Small intestine (tissue), 7 donors: Measurements from ENCODE around the gene ZNHIT3. TPM values are rescaled to one million over a fixed set of nuclear protein-coding genes. Genes with fewer than 3 reads are reported as not detected.
A peak's percentile ranks its signal among the peaks of the same experiment; 100 is the strongest.

ENCODE experiments used
- DNase-seq, 2 donors: peaks; one replicate each; pipeline versions ENCODE4 v3.0.0 to v3.0.0-alpha.2; 2013
- FAIRE-seq: peaks from 2 replicates; lab custom pipeline; 2012; peaks lifted over from hg19 to GRCh38; lab: Jason Lieb, UNC
- H3K27ac ChIP-seq, 3 donors: one replicate each; pipeline ENCODE4 v1.5.1; 2013; ENCODE audit warnings: low read length in 2 of 3, mild to moderate bottlenecking in 2 of 3, control low read depth in 1 of 3, inconsistent platforms in 1 of 3, low read depth in 1 of 3, moderate library complexity in 1 of 3
- H3K27me3 ChIP-seq, 3 donors: one replicate each; pipeline ENCODE4 v1.6.1; 2013; ENCODE audit warnings: low read length in 3 of 3, inconsistent platforms in 1 of 3; ENCODE audit not compliant: control insufficient read depth in 3 of 3, insufficient read depth in 3 of 3
- H3K36me3 ChIP-seq, 3 donors: one replicate each; pipeline ENCODE4 v1.6.1; 2013; ENCODE audit warnings: low read length in 3 of 3, inconsistent platforms in 1 of 3, low read depth in 1 of 3, mild to moderate bottlenecking in 1 of 3, moderate library complexity in 1 of 3; ENCODE audit not compliant: control insufficient read depth in 3 of 3, insufficient read depth in 2 of 3
- H3K4me1 ChIP-seq, 3 donors: one replicate each; pipeline ENCODE4 v1.6.1; 2013; ENCODE audit warnings: low read length in 2 of 3, inconsistent platforms in 1 of 3, low read depth in 1 of 3, mild to moderate bottlenecking in 1 of 3, moderate library complexity in 1 of 3; ENCODE audit not compliant: control insufficient read depth in 3 of 3, insufficient read depth in 2 of 3
- H3K4me3 ChIP-seq, 3 donors: one replicate each; pipeline ENCODE4 v1.5.1; 2013; ENCODE audit warnings: low read length in 3 of 3, control low read depth in 1 of 3, inconsistent platforms in 1 of 3, low read depth in 1 of 3, mild to moderate bottlenecking in 1 of 3, moderate library complexity in 1 of 3
- H3K9me3 ChIP-seq, 2 donors: one replicate each; pipeline ENCODE4 v1.6.1; 2013; ENCODE audit warnings: low read depth in 1 of 2, low read length in 1 of 2; ENCODE audit not compliant: control insufficient read depth in 2 of 2, insufficient read depth in 1 of 2
- WGBS, 3 donors: extraction: QIAGEN DNeasy Blood & Tissue Kit; methylation state at CpG; one replicate each; pipeline ENCODE4 v1.1.7; 2013; 5-methylcytosine and 5-hydroxymethylcytosine counted together
- polyA plus RNA-seq, 4 donors: library from polyadenylated mRNA; stranded (reverse) in 3 of 4; unstranded in 1 of 4; fragments of 200-250 nt in 3 of 4; fragments of 120-200 nt in 1 of 4; gene quantifications; one replicate each; pipeline versions ENCODE4 v1.2.1 to v1.2.3, GENCODE V29; 2013
- donor health status: healthy with polysubstance abuse.
- donor health status: control.
- donor health status: control.
- donor health status: Bipolar disorder and iron deficiency.
- donor health status: healthy.

ZNHIT3 gene
- polyA plus RNA-seq, 4 donors: 41.8 to 53.4 (median 48.7) TPM

- no peaks in the 10 kb centered on the region for H3K27me3 ChIP-seq
- H3K4me1 ChIP-seq: peaks cover 1 to 5% (median 4%) of the 10 kb centered on the region in 3 donors
- no peak overlapping the region for H3K4me3 ChIP-seq
- peaks cover 0 to 6% (median 1%) of the 10 kb centered on the region in 3 donors for H3K36me3 ChIP-seq
- WGBS, 3 donors: 95 to 97% (median 96%) methylated on average over 15 of the region's 15 CpGs
- no peak for FAIRE-seq
- H3K9me3 ChIP-seq: no peaks in the 10 kb centered on the region
- DNase-seq: no peak
- H3K27ac ChIP-seq: no peak overlapping the region
Observed at GRCh38 chr17:36542755-36543154, 56.3 kb downstream of the ZNHIT3 start.

GRCh38 chr17:36544044-36544306, 57.5 kb downstream of the ZNHIT3 start:
- peak overlapping the region; percentile 94 to 99 (median 98) for H3K27ac ChIP-seq
- DNase-seq: peak; percentile 69 to 75
- 0% methylated on average over 10 of the region's 10 CpGs for WGBS, 3 donors
- no peak for FAIRE-seq
- no peaks in the 10 kb centered on the region for H3K27me3 ChIP-seq
- H3K4me1 ChIP-seq: peaks cover 2 to 15% (median 4%) of the 10 kb centered on the region in 3 donors
- peaks cover 2 to 3% (median 3%) of the 10 kb centered on the region in 3 donors for H3K36me3 ChIP-seq
- peak overlapping the region; percentile 75 to 99 (median 89) for H3K4me3 ChIP-seq
- H3K9me3 ChIP-seq: no peaks in the 10 kb centered on the region

- Histone ChIP-seq H3K4me1 (peaks cover 2 to 15% (median 4%) of the 10 kb centered on the region in 3 donors), H3K27ac (peak within 1 kb of the TSS; percentile 95 to 99 (median 98)), H3K27me3 (no peaks in the 10 kb centered on the region), H3K9me3 (no peaks in the 10 kb centered on the region), H3K36me3 (peaks cover 2 to 3% (median 3%) of the 10 kb centered on the region in 3 donors), H3K4me3 (peak within 1 kb of the TSS; percentile 75 to 99 (median 89))
- DNase-seq: peak; percentile 93 to 96
- FAIRE-seq: no peak
- WGBS, 3 donors: 0 to 1% (median 0%) methylated on average over 58 to 71 of the region's 71 CpGs
Observed at GRCh38 chr17:36544307-36545076, 58.0 kb downstream of the ZNHIT3 start, which contains the start of gene GGNBP2. GGNBP2 (plus strand) TSS chr17:36544919; CDS start chr17:36545725, 806 bp downstream.

- H3K9me3 ChIP-seq: no peaks in the 10 kb centered on the region
- H3K27me3 ChIP-seq: no peaks in the 10 kb centered on the region
- H3K36me3 ChIP-seq: peaks cover 2 to 3% (median 2%) of the 10 kb centered on the region in 3 donors
- peak overlapping the region; percentile 75 to 99 (median 89) for H3K4me3 ChIP-seq
- peak overlapping the region; percentile 94 to 99 (median 98) for H3K27ac ChIP-seq
- H3K4me1 ChIP-seq: peaks cover 2 to 15% (median 4%) of the 10 kb centered on the region in 3 donors
- 0 to 2% (median 1%) methylated on average over 9 to 38 of the region's 38 CpGs for WGBS, 3 donors
- FAIRE-seq (no peak), DNase-seq (no peak)
Observed at GRCh38 chr17:36545077-36545464, 58.6 kb downstream of the ZNHIT3 start.

Other genes starting within 250 kb of the ZNHIT3 start
- under 1 TPM in 2 of 4 donors, not detected in 2; 0.12 to 0.27 TPM for gene TBC1D3I, start 222.1 kb upstream of the ZNHIT3 start, polyA plus RNA-seq
- gene TBC1D3G, start 162.8 kb upstream of the ZNHIT3 start, polyA plus RNA-seq: 10 to 100 TPM in 1 of 4 donors, 1 to 10 TPM in 1, not detected in 2; 2.7 to 17.7 TPM
- under 1 TPM in 1 of 4 donors, not detected in 3; 0.58 TPM for gene TBC1D3H, start 98.2 kb upstream of the ZNHIT3 start, polyA plus RNA-seq
- 10 to 100 TPM; 35.9 to 54.8 (median 48.6) TPM for gene MYO19, start 48.2 kb downstream of the ZNHIT3 start, polyA plus RNA-seq
- 1 to 10 TPM; 2.5 to 9.0 (median 5.9) TPM for gene PIGW, start 48.3 kb downstream of the ZNHIT3 start, polyA plus RNA-seq
- gene GGNBP2, start 58.2 kb downstream of the ZNHIT3 start, polyA plus RNA-seq: 100 to 1,000 TPM in 1 of 4 donors, 10 to 100 TPM in 3; 40.1 to 107 (median 64.4) TPM
- gene DHRS11, start 105.2 kb downstream of the ZNHIT3 start, polyA plus RNA-seq: 100 to 1,000 TPM; 195 to 654 (median 459) TPM
- gene MRM1, start 114.9 kb downstream of the ZNHIT3 start, polyA plus RNA-seq: 10 to 100 TPM in 3 of 4 donors, 1 to 10 TPM in 1; 7.8 to 20.6 (median 16.1) TPM